Middle frontal gyrus (tissue), 1 donor: ENCODE measurements around the gene GPC1.

Experiments used
- DNase-seq: peaks from one replicate; pipeline ENCODE4 v3.0.0-alpha.2; 2015; ENCODE audit warnings: low spot score; ENCODE audit errors: extremely low spot score

Gene GPC1

GRCh38 chr2:240396623-240397541 lies 38.6 kb upstream of the GPC1 start:
- DNase-seq, result no peak

DNA sequence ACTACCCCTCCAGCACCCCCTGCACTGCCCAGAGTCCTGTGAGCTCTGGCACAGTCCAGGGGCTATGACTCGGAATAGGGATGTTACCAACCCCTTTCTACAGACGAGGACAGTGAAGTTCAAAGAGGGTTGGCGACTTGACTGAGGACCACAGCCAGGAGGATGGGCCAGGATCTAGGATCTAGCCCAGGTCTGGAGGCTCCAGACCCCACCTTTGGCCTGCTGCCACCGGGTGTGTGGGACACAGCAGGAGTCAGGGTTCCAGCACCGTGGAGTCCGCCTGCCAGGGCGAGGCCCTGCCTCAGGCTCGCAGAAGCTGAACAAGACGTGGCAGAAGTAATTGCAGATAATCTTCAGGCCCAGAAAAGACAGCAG lies 37.9 kb upstream of the GPC1 start:
- DNase-seq, result no peak

DNA sequence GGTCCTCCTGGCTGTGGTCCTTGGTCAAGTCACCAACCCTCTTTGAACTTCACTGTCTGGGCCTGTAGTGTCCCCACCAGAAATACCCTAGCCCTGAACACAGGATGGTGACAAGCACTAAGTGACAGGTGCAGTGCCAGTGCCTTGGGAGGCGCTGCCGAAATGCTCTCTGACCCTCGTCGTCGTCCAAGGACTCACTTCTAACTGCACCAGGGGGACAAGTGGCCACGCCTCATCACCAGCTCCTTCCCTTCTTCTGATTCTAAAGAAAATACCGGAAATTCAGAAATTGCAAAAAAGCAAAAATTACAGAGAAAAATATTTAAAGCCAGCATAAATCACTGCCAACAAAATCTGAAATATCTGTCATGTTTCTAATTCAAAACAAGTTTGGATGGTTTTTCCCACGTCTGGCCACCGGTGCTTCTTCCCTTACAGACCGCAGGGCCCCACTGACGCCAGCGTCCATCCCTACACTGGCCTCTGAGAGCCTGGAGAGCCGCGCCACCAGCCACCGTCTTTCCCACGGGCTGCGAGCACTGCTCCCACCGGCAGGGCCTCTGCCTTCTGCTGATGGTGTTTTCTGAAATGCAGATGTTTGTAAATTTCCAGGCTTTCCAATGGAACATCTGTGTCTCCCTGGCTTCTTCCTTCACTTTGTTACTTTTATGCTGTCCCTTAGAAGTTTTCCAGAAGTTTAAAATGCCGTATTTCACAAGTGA lies 37.4 kb upstream of the GPC1 start:
- DNase-seq, result no peak

- no peak for DNase-seq
Measured at GRCh38 chr2:240398661-240399267, 36.7 kb upstream of the GPC1 start.

- DNase-seq, result no peak
Measured at GRCh38 chr2:240399419-240400324, 35.8 kb upstream of the GPC1 start.

DNA sequence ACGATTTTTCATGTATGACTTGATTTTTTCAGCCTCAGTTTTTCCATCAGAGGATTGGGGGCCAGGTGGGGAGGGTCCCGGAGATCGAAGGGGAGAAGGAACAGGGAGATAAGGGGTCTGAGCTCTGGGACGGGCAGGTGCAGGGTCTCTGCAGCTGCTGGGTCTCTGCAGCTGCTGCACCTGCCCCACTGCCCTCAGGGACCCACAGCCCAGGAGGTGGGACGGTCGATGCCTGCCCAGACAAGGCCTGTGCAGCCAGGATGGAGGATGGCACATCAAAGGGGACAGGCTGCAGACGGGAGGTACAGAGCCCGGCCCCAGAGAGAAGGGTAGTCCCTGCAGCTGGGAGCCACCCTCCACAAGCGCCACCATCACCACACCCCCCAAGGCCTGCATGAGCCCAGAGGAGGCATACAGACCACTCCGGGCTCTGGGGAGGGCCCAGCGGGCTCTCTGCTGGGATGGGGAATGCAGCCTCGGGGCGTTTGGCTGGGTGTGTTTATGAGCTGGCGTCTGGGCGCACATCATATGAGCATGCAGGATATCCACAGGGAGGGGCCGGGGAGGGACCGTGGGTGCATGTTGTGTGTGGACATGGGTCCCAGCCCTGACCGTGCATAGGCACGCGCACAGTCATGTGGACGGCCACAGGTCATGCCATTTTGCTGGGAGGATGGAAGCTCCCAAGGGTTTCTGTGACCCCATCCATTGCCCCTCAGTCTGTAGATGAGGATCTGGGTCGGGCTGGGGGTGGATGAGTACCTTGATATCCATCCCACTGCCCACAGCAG lies 34.9 kb upstream of the GPC1 start:
- DNase-seq, result no peak

- no peak for DNase-seq
Measured at GRCh38 chr2:240401308-240401707, 34.2 kb upstream of the GPC1 start.

DNA sequence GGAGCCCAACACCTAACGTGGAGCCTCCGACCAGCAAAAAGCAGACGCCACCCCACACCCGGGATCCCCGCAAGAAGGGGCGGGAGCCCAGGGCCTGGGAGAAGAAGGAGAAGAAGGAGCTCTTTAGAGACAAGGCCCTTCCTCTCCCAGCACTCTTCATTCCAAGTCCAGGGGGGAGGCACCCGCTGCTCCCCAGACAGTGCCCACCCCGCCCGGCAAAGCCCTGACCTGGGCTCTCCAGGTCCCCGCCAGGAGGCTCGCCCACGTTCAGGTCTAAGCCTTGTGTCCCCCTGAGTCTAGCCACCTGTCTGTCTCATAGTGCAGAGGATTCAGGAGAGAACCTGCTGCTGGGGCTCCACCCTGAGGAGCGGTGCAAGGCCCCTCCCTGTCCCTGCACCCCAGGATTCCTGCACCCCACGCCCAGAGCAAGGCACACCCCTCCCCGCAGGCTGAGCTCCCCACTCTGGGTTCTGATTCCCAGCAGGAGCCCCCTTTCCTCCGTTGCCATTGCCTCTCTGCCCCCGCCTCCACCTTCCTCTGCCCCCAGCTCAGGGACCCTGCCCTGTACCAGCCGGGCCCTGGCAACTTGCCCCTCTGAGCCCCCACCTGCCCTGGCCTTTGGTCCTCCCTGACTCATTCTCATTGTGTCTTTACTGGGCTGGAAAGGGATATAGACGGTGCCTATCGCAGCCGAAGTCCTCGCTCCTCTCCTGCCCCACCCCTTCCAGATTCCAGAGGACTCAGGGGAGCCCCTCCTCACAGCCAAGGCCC lies 33.5 kb upstream of the GPC1 start:
- DNase-seq, result no peak

DNA sequence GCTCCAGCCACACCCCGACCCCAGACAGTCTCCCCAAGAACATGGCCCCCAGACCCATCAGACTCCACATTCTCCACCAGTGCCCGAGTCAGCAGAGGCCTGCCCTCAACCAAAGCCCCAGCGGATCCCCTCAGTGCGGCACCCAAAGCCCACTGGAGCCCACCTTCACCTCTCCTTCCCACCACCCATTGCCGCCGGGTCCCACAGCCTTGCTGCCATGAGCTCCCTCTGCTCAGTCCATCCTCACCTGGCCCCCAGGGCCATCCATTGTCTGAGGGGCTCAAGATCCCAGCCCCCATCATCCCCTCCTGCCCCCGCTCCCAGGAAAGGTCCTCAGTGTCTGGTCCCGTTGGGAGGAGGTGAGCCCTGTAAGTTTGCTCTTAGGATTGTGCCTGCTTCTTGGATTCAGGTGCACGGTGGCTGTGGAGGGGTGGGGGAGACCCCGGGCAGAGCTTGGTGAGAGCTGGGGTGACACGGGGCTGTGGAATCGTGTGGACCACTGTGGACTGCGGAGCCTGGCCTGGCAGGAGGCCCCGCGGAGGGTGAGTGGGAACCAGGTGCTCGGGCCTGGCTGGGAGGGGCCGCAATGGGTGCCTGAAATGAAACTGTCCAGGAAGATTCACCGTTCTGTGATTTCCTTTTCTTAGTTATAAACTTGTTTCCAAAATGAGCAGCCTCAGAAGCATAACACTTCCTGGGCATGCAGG lies 32.7 kb upstream of the GPC1 start:
- DNase-seq, result no peak

DNA sequence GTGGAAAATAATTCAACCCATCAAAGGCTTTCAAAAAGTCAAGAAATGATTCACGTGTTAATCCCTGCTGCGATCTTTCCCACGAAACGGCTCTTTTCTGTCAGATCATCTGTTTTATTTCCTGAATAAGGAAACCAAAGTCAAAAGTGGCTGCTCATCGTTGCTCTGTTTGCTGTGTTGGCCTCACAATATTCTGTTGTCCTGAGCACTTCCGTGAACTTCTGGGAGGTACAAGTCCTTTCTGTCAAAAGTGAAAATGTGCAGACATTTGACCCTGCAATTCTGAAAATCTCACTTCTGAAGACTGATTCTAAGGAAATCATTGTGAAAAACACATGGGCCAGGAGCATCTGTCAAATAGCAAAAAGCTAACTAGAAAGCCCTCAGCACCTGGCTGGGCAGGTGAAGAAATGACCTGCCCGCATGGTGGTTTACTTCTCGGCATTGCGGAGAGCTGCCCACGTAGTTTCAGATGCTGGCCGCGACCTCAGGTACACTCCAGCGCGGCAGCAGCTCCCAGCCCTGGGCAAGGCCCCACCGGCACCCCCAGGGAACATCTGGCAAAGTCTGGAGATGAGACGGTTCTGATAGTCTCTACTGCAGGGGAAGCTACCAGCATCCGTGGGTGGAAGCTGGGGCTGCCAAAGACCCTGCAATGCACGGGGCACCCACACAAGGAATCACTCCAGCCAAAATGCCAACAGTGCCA lies 31.9 kb upstream of the GPC1 start:
- DNase-seq, result no peak

DNA sequence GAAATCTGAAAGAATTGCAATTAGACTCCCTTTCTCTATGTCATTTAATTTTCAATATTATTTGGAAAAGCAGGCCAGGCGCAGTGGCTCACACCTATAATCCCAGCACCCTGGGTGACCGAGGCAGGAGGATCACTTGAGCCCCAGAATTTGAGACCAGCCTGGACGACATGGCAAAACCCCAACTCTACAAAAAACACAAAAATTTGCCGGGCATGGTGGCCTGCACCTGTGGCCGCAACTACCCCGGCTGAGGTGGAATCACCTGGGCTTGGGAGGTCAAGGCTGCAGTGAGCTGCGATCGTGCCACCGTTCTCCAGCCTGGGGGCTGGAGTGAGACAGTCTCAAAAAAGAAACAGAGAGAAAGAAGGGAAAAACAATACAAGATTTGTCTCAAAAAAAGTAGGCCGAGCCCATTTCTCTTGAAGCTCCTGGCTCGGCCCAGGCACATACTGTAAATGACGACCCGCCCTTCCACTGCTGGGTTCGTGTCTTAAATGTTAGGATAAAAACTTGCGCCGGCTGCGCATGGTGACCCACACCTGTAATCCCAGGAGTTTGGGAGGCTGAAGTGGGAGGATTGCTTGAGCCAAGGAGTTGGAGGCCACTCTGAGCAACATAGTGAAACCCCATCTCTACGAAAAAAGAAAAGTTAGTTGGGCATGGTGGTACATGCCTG lies 31.1 kb upstream of the GPC1 start:
- no peak for DNase-seq

GRCh38 chr2:240405133-240405532 lies 30.3 kb upstream of the GPC1 start:
- no peak for DNase-seq

DNA sequence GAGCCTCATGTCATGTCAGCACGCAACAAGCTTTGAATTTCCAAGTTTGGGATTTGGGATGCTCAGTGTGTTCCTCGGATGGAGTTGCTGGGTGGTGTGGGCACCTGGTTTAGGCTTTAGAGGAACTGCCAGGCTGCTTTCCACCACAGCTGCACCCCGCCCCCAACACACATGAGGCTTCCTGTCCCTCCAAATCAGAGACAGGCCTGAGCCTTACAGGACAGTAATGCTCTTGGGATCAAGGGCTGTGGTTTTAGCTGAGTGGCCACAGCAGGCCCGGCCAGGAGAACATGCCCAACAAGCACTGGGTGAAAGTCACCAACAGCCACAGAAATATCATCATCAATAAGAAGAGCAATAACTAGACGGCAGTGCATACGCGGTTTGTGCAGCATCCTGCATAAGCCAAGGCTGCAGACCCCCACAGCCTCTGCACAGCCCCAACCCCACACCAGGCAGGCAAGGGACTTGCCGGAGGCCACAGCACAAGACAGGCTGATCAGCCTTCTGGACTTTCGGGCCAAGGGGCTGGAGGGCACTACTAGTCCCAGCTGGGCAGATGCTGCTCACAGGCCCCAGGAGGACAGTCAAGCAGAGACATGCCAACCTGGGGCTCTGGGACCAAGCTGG lies 29.7 kb upstream of the GPC1 start:
- DNase-seq, result no peak

DNA sequence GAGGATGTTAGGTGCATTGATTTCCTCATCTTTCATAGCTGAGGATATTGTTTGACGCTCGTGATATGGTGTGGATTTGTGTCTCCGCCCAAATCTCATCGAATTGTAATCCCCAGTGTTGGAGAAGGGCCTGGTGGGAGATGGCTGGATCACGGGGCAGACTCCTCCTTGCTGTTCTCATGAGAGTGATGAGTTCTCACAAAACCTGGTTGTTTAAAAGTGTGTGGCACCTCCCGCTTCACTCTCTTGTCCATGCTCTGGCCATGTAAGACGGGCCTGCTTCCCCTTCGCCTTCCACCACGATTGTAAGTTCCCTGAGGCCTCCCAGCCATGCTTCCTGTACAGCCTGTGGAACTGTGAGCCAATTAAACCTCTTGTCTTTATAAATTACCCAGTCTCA lies 28.4 kb upstream of the GPC1 start:
- DNase-seq, result no peak

DNA sequence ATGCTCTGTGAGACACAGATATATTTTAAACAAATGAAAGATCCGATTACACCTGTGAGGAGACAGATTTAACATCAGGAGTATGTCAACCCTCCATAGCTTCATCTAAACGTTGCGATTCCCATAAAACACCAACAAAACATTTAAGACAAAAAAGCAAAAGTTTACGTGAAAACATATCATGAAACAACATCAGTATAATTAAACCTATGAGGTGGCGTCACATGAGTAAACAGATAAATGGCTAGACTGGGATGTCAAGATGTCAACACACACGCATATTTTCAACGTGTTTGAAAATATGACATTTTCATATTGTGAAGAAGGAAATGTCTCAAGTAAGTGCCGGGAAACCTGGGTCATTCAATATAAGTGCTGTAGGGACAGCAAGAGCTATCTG lies 25.5 kb upstream of the GPC1 start:
- no peak for DNase-seq

- no peak for DNase-seq
Measured at GRCh38 chr2:240410808-240411207, 24.7 kb upstream of the GPC1 start.
